PC-3 (cell line): ENCODE results near the gene PPP1R14C. TPM values are rescaled to one million over a fixed set of nuclear protein-coding genes. Genes with fewer than 3 reads are reported as not detected.
"Not testable (repeated sequence)": the region's sequence is repeated elsewhere in the genome, so short reads cannot be mapped to it uniquely, and the experiment has no call there.

ENCODE experiments used
- ATAC-seq: fragments of 200-7000 bp; cut with Tn5 transposase; 2 replicates; pipeline ENCODE4 v1.9.1; 2020; ENCODE audit warnings: mild to moderate bottlenecking, moderate library complexity
- BruUV-seq: library from RNA; stranded (reverse); fragments of 400-500 nt; replicated peaks from 2 replicates; lab custom pipeline; 2021; lab: Mats Ljungman, UMichigan
- CTCF ChIA-PET: fragments of 300-600 bp; sonication (Branson Sonifier 250); formaldehyde crosslinking; loops from one replicate; lab custom pipeline; 2022; ENCODE audit warnings: antibody characterized with exemption; lab: Charles Lee
- POLR2A ChIA-PET: fragments of 300-600 bp; sonication (Branson Sonifier 250); formaldehyde crosslinking; loops from one replicate; lab custom pipeline; 2022; ENCODE audit warnings: antibody characterized with exemption; ENCODE audit not compliant: unreplicated experiment; lab: Charles Lee
- DNase-seq: peaks from one replicate; pipeline ENCODE4 v3.0.0-alpha.2; 2015
- H2AFZ ChIP-seq: fragments of 300-600 bp; sonication (generic); 2 replicates; pipeline ENCODE4 v1.6.0; 2016; ENCODE audit warnings: antibody characterized with exemption, low read length
- H3F3A ChIP-seq: fragments of 300-600 bp; sonication (generic); one replicate; pipeline ENCODE4 v1.6.0; 2017; ENCODE audit warnings: antibody characterized with exemption, low read length, control low read depth, mild to moderate bottlenecking; ENCODE audit not compliant: unreplicated experiment
- H3K27ac ChIP-seq: fragments of 300-600 bp; sonication (generic); 2 replicates; pipeline ENCODE4 v1.5.1; 2016; ENCODE audit warnings: mild to moderate bottlenecking, low read length
- H3K27me3 ChIP-seq: fragments of 300-600 bp; sonication (generic); 2 replicates; pipeline ENCODE4 v1.6.1; 2016; ENCODE audit warnings: low read length, mixed read lengths
- H3K36me3 ChIP-seq: fragments of 300-600 bp; sonication (generic); 2 replicates; pipeline ENCODE4 v1.6.1; 2016; ENCODE audit warnings: low read depth, mixed run types, low read length, mixed read lengths
- H3K4me1 ChIP-seq: fragments of 300-600 bp; sonication (generic); 2 replicates; pipeline ENCODE4 v1.5.1; 2016; ENCODE audit warnings: low read length; ENCODE audit not compliant: insufficient read depth
- H3K4me2 ChIP-seq: fragments of 300-600 bp; sonication (generic); 2 replicates; pipeline ENCODE4 v1.6.0; 2016; ENCODE audit warnings: low read length
- H3K4me3 ChIP-seq: fragments of 300-600 bp; sonication (generic); 2 replicates; pipeline ENCODE4 v1.5.1; 2016; ENCODE audit warnings: mild to moderate bottlenecking, low read length, mixed read lengths
- H3K79me2 ChIP-seq: fragments of 300-600 bp; sonication (generic); 2 replicates; pipeline ENCODE4 v1.6.1; 2017; ENCODE audit warnings: low read length, mixed read lengths
- H3K9ac ChIP-seq: fragments of 300-600 bp; sonication (generic); 2 replicates; pipeline ENCODE4 v1.6.0; 2016; ENCODE audit warnings: mild to moderate bottlenecking, low read length
- H3K9me2 ChIP-seq: fragments of 300-600 bp; sonication (generic); replicated peaks from 2 replicates; pipeline ENCODE4 v1.6.1; 2016; ENCODE audit warnings: mixed run types, low read length, mixed read lengths
- H3K9me3 ChIP-seq: fragments of 300-600 bp; sonication (generic); 2 replicates; pipeline ENCODE4 v1.6.1; 2016; ENCODE audit warnings: low read length, mixed read lengths
- H4K20me1 ChIP-seq: fragments of 300-600 bp; sonication (generic); 2 replicates; pipeline ENCODE4 v1.6.1; 2016; ENCODE audit warnings: low read length, mixed read lengths
- CTCF ChIP-seq: fragments of 300-600 bp; sonication (generic); conservative IDR thresholded peaks from 2 replicates; pipeline ENCODE4 v1.5.1; 2017; ENCODE audit warnings: antibody characterized with exemption, low read depth, mild to moderate bottlenecking, low read length
- EZH2 ChIP-seq: fragments of 300-600 bp; sonication (generic); IDR thresholded peaks from one replicate; pipeline ENCODE4 v1.6.1; 2017; ENCODE audit warnings: antibody characterized with exemption, mild to moderate bottlenecking, low read length; ENCODE audit not compliant: unreplicated experiment
- EZH2phosphoT487 ChIP-seq: fragments of 300-600 bp; sonication (generic); IDR thresholded peaks from 2 replicates; pipeline ENCODE4 v1.6.1; 2018; ENCODE audit warnings: mild to moderate bottlenecking, antibody characterized with exemption, low read length, borderline replicate concordance
- intact Hi-C: fragments of 100-400 bp; cut with micrococcal nuclease; formaldehyde crosslinking; loops from 2 replicates; pipeline ENCODE4 v1.9.0; 2023
- total RNA-seq: library from RNA; depleted of rRNA; stranded (reverse); fragments of >200 nt; gene quantifications from 2 replicates; pipeline ENCODE4 v1.2.3, GENCODE V29; 2014

PPP1R14C gene
- total RNA-seq, 1 experiment from 2014 or later, result 1.1 TPM

GRCh38 chr6:150177259-150177951, 34.6 kb downstream of the PPP1R14C start:
- intact Hi-C loops, result no loop called here
- TF ChIP-seq EZH2phosphoT487 (no peak), EZH2 (no peak), CTCF (no peak)
- Histone ChIP-seq H3K4me3 (no peak overlapping the region), H4K20me1 (no peaks in the 10 kb centered on the region), H3K27ac (no peak overlapping the region), H3K9ac (no peak overlapping the region), H3K27me3 (no peaks in the 10 kb centered on the region), H3K79me2 (no peaks in the 10 kb centered on the region), H3K4me2 (no peak overlapping the region), H3F3A (no peaks in the 10 kb centered on the region), H3K9me2 (no peaks in the 10 kb centered on the region), H3K36me3 (no peaks in the 10 kb centered on the region), H3K9me3 (no peaks in the 10 kb centered on the region), H3K4me1 (no peaks in the 10 kb centered on the region), H2AFZ (no peak overlapping the region)
- ChIA-PET POLR2A (no interaction called here), CTCF (no interaction called here)
- ATAC-seq (no peak), DNase-seq (no peak)
- BruUV-seq, result no TSS peak

- intact Hi-C loops, result no loop called here
- ChIA-PET CTCF (no interaction called here), POLR2A (no interaction called here)
- no TSS peak for BruUV-seq
- Histone ChIP-seq H3K79me2 (no peaks in the 10 kb centered on the region), H2AFZ (no peak overlapping the region), H3K9me2 (no peaks in the 10 kb centered on the region), H3K27ac (no peak overlapping the region), H3K9ac (no peak overlapping the region), H3K9me3 (no peaks in the 10 kb centered on the region), H4K20me1 (no peaks in the 10 kb centered on the region), H3K36me3 (no peaks in the 10 kb centered on the region), H3K4me1 (no peaks in the 10 kb centered on the region), H3K4me2 (no peak overlapping the region), H3F3A (no peaks in the 10 kb centered on the region), H3K27me3 (no peaks in the 10 kb centered on the region), H3K4me3 (no peak overlapping the region)
- no peak for TF ChIP-seq EZH2phosphoT487
- TF ChIP-seq EZH2, result no peak
- TF ChIP-seq CTCF, result no peak
- DNase-seq (no peak), ATAC-seq (no peak)
Measured at GRCh38 chr6:150177952-150178520, 35.2 kb downstream of the PPP1R14C start.

- Histone ChIP-seq H3K27me3 (no peaks in the 10 kb centered on the region), H3K4me2 (no peak overlapping the region), H3K4me3 (no peak overlapping the region), H3K9me3 (no peaks in the 10 kb centered on the region), H3K27ac (no peak overlapping the region), H3F3A (no peaks in the 10 kb centered on the region), H2AFZ (no peak overlapping the region), H4K20me1 (no peaks in the 10 kb centered on the region), H3K9me2 (no peaks in the 10 kb centered on the region), H3K9ac (no peak overlapping the region), H3K4me1 (no peaks in the 10 kb centered on the region), H3K79me2 (no peaks in the 10 kb centered on the region), H3K36me3 (no peaks in the 10 kb centered on the region)
- POLR2A ChIA-PET, result no interaction called here
- no peak for DNase-seq
- no TSS peak for BruUV-seq
- CTCF ChIA-PET, result no interaction called here
- no peak for TF ChIP-seq EZH2phosphoT487
- no peak for TF ChIP-seq EZH2
- ATAC-seq, result no peak
- intact Hi-C loops, result no loop called here
Measured at GRCh38 chr6:150179030-150179429, 36.2 kb downstream of the PPP1R14C start.

- H3K79me2 ChIP-seq, ATAC-seq, H3K4me2 ChIP-seq, H3K4me3 ChIP-seq, DNase-seq, H2AFZ ChIP-seq, H3K9me3 ChIP-seq, CTCF ChIA-PET, H3F3A ChIP-seq, intact Hi-C loops, H3K9ac ChIP-seq, POLR2A ChIA-PET, H3K9me2 ChIP-seq, H3K27ac ChIP-seq, H3K36me3 ChIP-seq, H3K27me3 ChIP-seq, H4K20me1 ChIP-seq, H3K4me1 ChIP-seq, BruUV-seq: not testable (repeated sequence)
Measured at GRCh38 chr6:150179907-150180424, 37.1 kb downstream of the PPP1R14C start.
